CD4-positive, alpha-beta T cell (primary cell): Measurements from ENCODE around the gene VSIG1. TPM values are rescaled to one million over a fixed set of nuclear protein-coding genes. Genes with fewer than 3 reads are reported as not detected.

Experiments used
- ATAC-seq: fragments of 200-7000 bp; cut with Tn5 transposase; one replicate; pipeline ENCODE4 v1.10.0; 2022; ENCODE audit warnings: mild to moderate bottlenecking; ENCODE audit not compliant: poor library complexity
- CTCF ChIA-PET: fragments of 350-600 bp; sonication (Branson Sonifier 250); formaldehyde crosslinking; loops from one replicate; lab custom pipeline; 2021; ENCODE audit warnings: antibody characterized with exemption, inconsistent platforms; lab: Charles Lee
- POLR2A ChIA-PET: fragments of 350-600 bp; sonication (Branson Sonifier 250); formaldehyde crosslinking; loops from one replicate; lab custom pipeline; 2021; ENCODE audit warnings: antibody characterized with exemption, inconsistent platforms; lab: Charles Lee
- DNase-seq, 14 experiments: peaks; one replicate each; pipeline ENCODE4 v3.0.0-alpha.2; 2013 to 2020; ENCODE audit warnings: mixed read lengths in 2 of 14
- H3K27ac ChIP-seq, 2 donors: one replicate each; pipeline versions ENCODE4 v1.5.1 to v1.7.0; 2013; ENCODE audit warnings: low read length in 2 of 2, low read depth in 1 of 2, mild to moderate bottlenecking in 1 of 2
- H3K27me3 ChIP-seq, 2 experiments: 1 replicate in 1 of 2; 2 replicates in 1 of 2; pipeline versions ENCODE4 v1.6.1 to v1.7.0; 2013; ENCODE audit warnings: low read length in 2 of 2, control low read depth in 1 of 2, mild to moderate bottlenecking in 1 of 2, moderate library complexity in 1 of 2; ENCODE audit not compliant: insufficient read depth in 2 of 2, control insufficient read depth in 1 of 2
- H3K36me3 ChIP-seq: one replicate; pipeline ENCODE4 v1.6.1; 2013; ENCODE audit warnings: low read length, control low read depth; ENCODE audit not compliant: insufficient read depth
- H3K4me1 ChIP-seq: one replicate; pipeline ENCODE4 v1.6.1; 2013; ENCODE audit warnings: low read length, control low read depth; ENCODE audit not compliant: insufficient read depth
- H3K4me3 ChIP-seq: one replicate; pipeline ENCODE4 v1.5.1; 2013; ENCODE audit warnings: mild to moderate bottlenecking, low read length, moderate library complexity
- H3K9me3 ChIP-seq, 2 experiments: 1 replicate in 1 of 2; 2 replicates in 1 of 2; pipeline versions ENCODE4 v1.6.1 to v1.7.0; 2013; ENCODE audit warnings: low read length in 2 of 2, mild to moderate bottlenecking in 2 of 2, control low read depth in 1 of 2, moderate library complexity in 1 of 2; ENCODE audit not compliant: control insufficient read depth in 1 of 2, insufficient read depth in 1 of 2
- H3K27ac Mint-ChIP-seq: one replicate; pipeline ENCODE4 v1.8.0; 2020; ENCODE audit warnings: mixed read lengths
- H3K27me3 Mint-ChIP-seq: one replicate; pipeline ENCODE4 v1.8.0; 2021; ENCODE audit warnings: mixed read lengths
- H3K36me3 Mint-ChIP-seq: one replicate; pipeline ENCODE4 v1.8.0; 2021; ENCODE audit warnings: low read depth, mixed read lengths
- H3K4me1 Mint-ChIP-seq: one replicate; pipeline ENCODE4 v1.8.0; 2021; ENCODE audit warnings: low read depth, mixed read lengths
- H3K4me3 Mint-ChIP-seq: one replicate; pipeline ENCODE4 v1.8.0; 2020; ENCODE audit warnings: mild to moderate bottlenecking, mixed read lengths
- H3K9me3 Mint-ChIP-seq: one replicate; pipeline ENCODE4 v1.8.0; 2020; ENCODE audit warnings: mixed read lengths
- intact Hi-C, 2 experiments: fragments of 100-400 bp; cut with DNase I in 1 of 2; cut with micrococcal nuclease in 1 of 2; formaldehyde crosslinking; loops; one replicate each; pipeline versions ENCODE4 v1.15.1 to v1.9.0; 2023 to 2025; cut with DNase I, micrococcal nuclease
- total RNA-seq, 174 experiments: library from RNA in 2 of 174; stranded (reverse) in 2 of 174; gene quantifications; one replicate each; pipeline ENCODE4 v1.2.3 and lab custom pipeline; 2021 to 2026
- TF ChIP-seq, protein P1 (sequence below): fragments of 200-600 bp; IDR thresholded peaks from one replicate; pipeline ENCODE4 v1.8.0; 2022; ENCODE audit warnings: antibody characterized with exemption, mild to moderate bottlenecking

Gene VSIG1
- total RNA-seq, 2 experiments from 2014 or later, result 12.5 to 14.9 TPM

DNA sequence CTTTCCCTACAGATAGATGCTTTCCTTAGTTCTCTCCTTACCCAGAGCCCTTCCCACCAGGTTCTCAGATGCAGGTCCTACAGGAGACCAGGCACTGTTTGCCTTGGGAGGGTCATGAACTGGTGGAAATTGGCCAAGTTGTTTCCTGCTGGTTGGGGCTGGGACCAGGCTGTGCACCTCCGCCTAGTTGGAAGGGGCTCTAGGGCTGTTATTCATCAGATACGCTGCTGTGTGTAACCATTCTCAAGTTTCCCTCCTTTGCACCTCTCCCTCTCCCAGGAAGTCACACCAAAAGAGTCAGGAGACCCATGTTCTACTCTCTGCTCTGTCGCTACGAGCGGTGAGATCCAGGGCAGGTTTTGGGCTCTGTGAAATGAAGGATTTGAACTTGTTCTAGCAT is 11.9 kb upstream of the VSIG1 start:
- intact Hi-C loops, result no loop called here
- Histone ChIP-seq H3K27ac (no peak overlapping the region), H3K27me3 (no peaks in the 10 kb centered on the region), H3K4me3 (no peak overlapping the region), H3K36me3 (no peaks in the 10 kb centered on the region), H3K9me3 (no peaks in the 10 kb centered on the region), H3K4me1 (peaks cover 12% of the 10 kb centered on the region)
- Mint-ChIP-seq H3K9me3 (no peaks in the 10 kb centered on the region), H3K4me1 (peaks cover 71% of the 10 kb centered on the region), H3K4me3 (no peak overlapping the region), H3K27ac (no peak overlapping the region), H3K27me3 (no peaks in the 10 kb centered on the region), H3K36me3 (peaks cover 8% of the 10 kb centered on the region)
- ATAC-seq, result no peak
- ChIA-PET CTCF (interaction anchor here (1.6 kb wide), 1 partner anchor 12 kb away, joined by 3 read pairs; no protein-coding TSS in a partner anchor), POLR2A (no interaction called here)
- DNase-seq, result no peak
- TF ChIP-seq, protein P1, sequence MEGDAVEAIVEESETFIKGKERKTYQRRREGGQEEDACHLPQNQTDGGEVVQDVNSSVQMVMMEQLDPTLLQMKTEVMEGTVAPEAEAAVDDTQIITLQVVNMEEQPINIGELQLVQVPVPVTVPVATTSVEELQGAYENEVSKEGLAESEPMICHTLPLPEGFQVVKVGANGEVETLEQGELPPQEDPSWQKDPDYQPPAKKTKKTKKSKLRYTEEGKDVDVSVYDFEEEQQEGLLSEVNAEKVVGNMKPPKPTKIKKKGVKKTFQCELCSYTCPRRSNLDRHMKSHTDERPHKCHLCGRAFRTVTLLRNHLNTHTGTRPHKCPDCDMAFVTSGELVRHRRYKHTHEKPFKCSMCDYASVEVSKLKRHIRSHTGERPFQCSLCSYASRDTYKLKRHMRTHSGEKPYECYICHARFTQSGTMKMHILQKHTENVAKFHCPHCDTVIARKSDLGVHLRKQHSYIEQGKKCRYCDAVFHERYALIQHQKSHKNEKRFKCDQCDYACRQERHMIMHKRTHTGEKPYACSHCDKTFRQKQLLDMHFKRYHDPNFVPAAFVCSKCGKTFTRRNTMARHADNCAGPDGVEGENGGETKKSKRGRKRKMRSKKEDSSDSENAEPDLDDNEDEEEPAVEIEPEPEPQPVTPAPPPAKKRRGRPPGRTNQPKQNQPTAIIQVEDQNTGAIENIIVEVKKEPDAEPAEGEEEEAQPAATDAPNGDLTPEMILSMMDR, result no peak

DNA sequence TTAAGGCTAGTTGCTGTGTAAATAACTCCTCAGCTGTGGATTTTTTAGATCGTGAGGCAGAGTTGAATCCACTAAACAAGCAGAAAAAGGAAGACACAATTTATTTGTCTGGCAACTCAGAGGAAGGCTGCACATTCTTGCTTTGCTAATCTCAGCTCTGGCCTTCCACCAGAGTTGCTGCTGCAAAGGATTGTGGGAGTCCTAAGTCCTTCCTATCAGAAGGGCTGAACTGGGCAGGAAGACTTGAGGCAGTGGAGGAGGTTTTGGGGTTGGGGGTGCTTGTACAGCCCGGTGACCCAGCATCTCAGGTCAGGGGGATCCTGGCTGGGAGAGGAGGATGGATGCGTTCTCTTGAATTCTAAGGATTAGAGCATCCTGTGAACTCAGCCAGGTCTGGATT is 11.0 kb upstream of the VSIG1 start:
- Histone ChIP-seq H3K36me3 (no peaks in the 10 kb centered on the region), H3K4me3 (no peak overlapping the region), H3K9me3 (no peaks in the 10 kb centered on the region), H3K4me1 (peaks cover 12% of the 10 kb centered on the region), H3K27ac (no peak overlapping the region), H3K27me3 (no peaks in the 10 kb centered on the region)
- DNase-seq (no peak), ATAC-seq (no peak)
- ChIA-PET CTCF (no interaction called here), POLR2A (no interaction called here)
- Mint-ChIP-seq H3K4me3 (no peak overlapping the region), H3K4me1 (peaks cover 69% of the 10 kb centered on the region), H3K27ac (no peak overlapping the region), H3K27me3 (no peaks in the 10 kb centered on the region), H3K9me3 (no peaks in the 10 kb centered on the region), H3K36me3 (peaks cover 8% of the 10 kb centered on the region)
- TF ChIP-seq, protein P1, result no peak
- intact Hi-C loops, result no loop called here

GRCh38 chrX:108034725-108035124 is 10.1 kb upstream of the VSIG1 start:
- H3K4me1 ChIP-seq, result peaks cover 12% of the 10 kb centered on the region
- no peak overlapping the region for H3K4me3 Mint-ChIP-seq
- POLR2A ChIA-PET, result no interaction called here
- H3K9me3 ChIP-seq, result no peaks in the 10 kb centered on the region
- H3K4me3 ChIP-seq, result no peak overlapping the region
- intact Hi-C loops, result no loop called here
- H3K36me3 ChIP-seq, result no peaks in the 10 kb centered on the region
- ATAC-seq, result no peak
- H3K27me3 Mint-ChIP-seq, result no peaks in the 10 kb centered on the region
- CTCF ChIA-PET, result no interaction called here
- no peak for DNase-seq
- H3K4me1 Mint-ChIP-seq, result peaks cover 67% of the 10 kb centered on the region
- H3K27ac Mint-ChIP-seq, result no peak overlapping the region
- no peak overlapping the region for H3K27ac ChIP-seq
- no peaks in the 10 kb centered on the region for H3K27me3 ChIP-seq
- peaks cover 8% of the 10 kb centered on the region for H3K36me3 Mint-ChIP-seq
- TF ChIP-seq, protein P1, result no peak
- H3K9me3 Mint-ChIP-seq, result no peaks in the 10 kb centered on the region
